Left kidney (tissue), 2 donors: Measurements from ENCODE around the gene ATP5PD. TPM values are rescaled to one million over a fixed set of nuclear protein-coding genes. Genes with fewer than 3 reads are reported as not detected.
"Not testable (repeated sequence)": the region's sequence is repeated elsewhere in the genome, so short reads cannot be mapped to it uniquely, and the experiment has no call there.

Source experiments
- DNase-seq: peaks from one replicate; pipeline ENCODE4 v3.0.0-alpha.2; 2013
- polyA plus RNA-seq: library from polyadenylated mRNA; unstranded; fragments of 120-200 nt; gene quantifications from one replicate; pipeline ENCODE4 v1.2.1, GENCODE V29; 2013; ENCODE audit not compliant: insufficient read length

Gene ATP5PD
- polyA plus RNA-seq, 1 donor: 325 TPM

- DNase-seq: no peak
Measured at GRCh38 chr17:75079023-75079373, 32.2 kb upstream of the ATP5PD start.

- no peak for DNase-seq
Measured at GRCh38 chr17:75078284-75079022, 31.7 kb upstream of the ATP5PD start.

- DNase-seq: no peak
Measured at GRCh38 chr17:75077496-75078283, 30.9 kb upstream of the ATP5PD start.

- no peak for DNase-seq
Measured at GRCh38 chr17:75077072-75077495, 30.3 kb upstream of the ATP5PD start.

GRCh38 chr17:75075597-75076336 lies 29.0 kb upstream of the ATP5PD start:
- DNase-seq: no peak

- no peak for DNase-seq
Measured at GRCh38 chr17:75074532-75074931, 27.8 kb upstream of the ATP5PD start.

GRCh38 chr17:75073618-75074047 lies 26.9 kb upstream of the ATP5PD start:
- DNase-seq: no peak

- not testable (repeated sequence) for DNase-seq
Measured at GRCh38 chr17:75072909-75073308, 26.1 kb upstream of the ATP5PD start.

- not testable (repeated sequence) for DNase-seq
Measured at GRCh38 chr17:75071478-75072271, 24.9 kb upstream of the ATP5PD start.

GRCh38 chr17:75069783-75070182 lies 23.0 kb upstream of the ATP5PD start:
- DNase-seq: no peak

GRCh38 chr17:75068750-75069149 lies 22.0 kb upstream of the ATP5PD start:
- DNase-seq: no peak

- DNase-seq: no peak
Measured at GRCh38 chr17:75067856-75068255, 21.1 kb upstream of the ATP5PD start.

- no peak for DNase-seq
Measured at GRCh38 chr17:75065562-75066151, 18.9 kb upstream of the ATP5PD start.

GRCh38 chr17:75064867-75065561 lies 18.2 kb upstream of the ATP5PD start:
- no peak for DNase-seq

- DNase-seq: no peak
Measured at GRCh38 chr17:75064460-75064859, 17.7 kb upstream of the ATP5PD start.

GRCh38 chr17:75064040-75064439 lies 17.3 kb upstream of the ATP5PD start:
- no peak for DNase-seq

- no peak for DNase-seq
Measured at GRCh38 chr17:75063626-75064025, 16.9 kb upstream of the ATP5PD start.

- no peak for DNase-seq
Measured at GRCh38 chr17:75063201-75063600, 16.4 kb upstream of the ATP5PD start.

- DNase-seq: no peak
Measured at GRCh38 chr17:75061618-75062017, 14.8 kb upstream of the ATP5PD start.

GRCh38 chr17:75061055-75061438 lies 14.3 kb upstream of the ATP5PD start:
- no peak for DNase-seq
